HCT116 (cell line): ENCODE measurements around the gene CMPK2. TPM values are rescaled to one million over a fixed set of nuclear protein-coding genes. Genes with fewer than 3 reads are reported as not detected.

Experiments
- ATAC-seq: fragments of 200-7000 bp; cut with Tn5 transposase; 2 replicates; pipeline ENCODE4 v1.9.1; 2020; ENCODE audit warnings: mild to moderate bottlenecking, moderate library complexity
- BruUV-seq: library from RNA; stranded (reverse); fragments of 400-500 nt; replicated peaks from 2 replicates; lab custom pipeline; 2021; lab: Mats Ljungman, UMichigan
- CTCF ChIA-PET: fragments of 300-600 bp; sonication (Branson Sonifier 250); formaldehyde crosslinking; loops from one replicate; lab custom pipeline; 2021; ENCODE audit warnings: antibody characterized with exemption; lab: Charles Lee
- POLR2A ChIA-PET: fragments of 300-600, 350-600 bp; sonication (Branson Sonifier 250); formaldehyde crosslinking; loops from one replicate; lab custom pipeline; 2021; ENCODE audit warnings: antibody characterized with exemption; lab: Charles Lee
- RAD21 ChIA-PET, 2 experiments: fragments of 300-600 bp; sonication (Branson Sonifier 250); formaldehyde crosslinking; loops; one replicate each; lab custom pipeline; 2023; ENCODE audit warnings: low total read pairs in 2 of 2; ENCODE audit not compliant: uncharacterized antibody in 2 of 2, unreplicated experiment in 2 of 2, low non-redundant PET in 1 of 2; lab: Charles Lee
- DNase-seq: peaks from one replicate; pipeline ENCODE4 v3.0.0-alpha.2; 2010; ENCODE audit warnings: low read depth, low spot score
- H2AFZ ChIP-seq: fragments of 200-600 bp; shearing (Covaris generic), sonication (generic); 2 replicates; pipeline ENCODE4 v1.6.1; 2017; ENCODE audit warnings: low read depth, mixed run types, mixed read lengths, antibody characterized with exemption, low read length; ENCODE audit not compliant: poor library complexity, severe bottlenecking
- H3K27ac ChIP-seq: 2 replicates; pipeline ENCODE4 v1.5.1; 2012; ENCODE audit warnings: low read depth, low read length
- H3K27me3 ChIP-seq: fragments of 200-600 bp; sonication (generic); 2 replicates; pipeline ENCODE4 v1.6.1; 2016; ENCODE audit warnings: mixed run types, low read length, mixed read lengths; ENCODE audit not compliant: insufficient read depth
- H3K36me3 ChIP-seq, 2 experiments: fragments of 200-500 bp in 1 of 2; fragments of 200-600 bp in 1 of 2; sonication (Bioruptor generic) in 1 of 2; sonication (generic) in 1 of 2; 2 replicates each; pipeline versions ENCODE4 v1.5.1 to v1.6.1; 2014 to 2016; ENCODE audit warnings: low read length in 2 of 2, inconsistent platforms in 1 of 2, mixed read lengths in 1 of 2, mixed run types in 1 of 2; ENCODE audit not compliant: insufficient read depth in 2 of 2, control insufficient read depth in 1 of 2
- H3K4me1 ChIP-seq, 2 experiments: fragments of 200-600 bp in 1 of 2; sonication (generic) in 1 of 2; 2 replicates each; pipeline versions ENCODE4 v1.5.1 to v1.6.1; 2012 to 2017; ENCODE audit warnings: low read length in 2 of 2, inconsistent platforms in 1 of 2, mild to moderate bottlenecking in 1 of 2, mixed read lengths in 1 of 2, mixed run types in 1 of 2, moderate library complexity in 1 of 2; ENCODE audit not compliant: insufficient read depth in 2 of 2, control insufficient read depth in 1 of 2
- H3K4me2 ChIP-seq: fragments of 200-600 bp; sonication (generic); 2 replicates; pipeline ENCODE4 v1.6.1; 2017; ENCODE audit warnings: mixed run types, low read length, mixed read lengths
- H3K4me3 ChIP-seq, 2 experiments: fragments of 200-600 bp in 1 of 2; sonication (generic) in 1 of 2; replicated peaks in 1 of 2; 2 replicates each; pipeline ENCODE4 v1.5.1; 2011 to 2016; ENCODE audit warnings: low read length in 2 of 2, control low read depth in 1 of 2, low read depth in 1 of 2, mild to moderate bottlenecking in 1 of 2, mixed read lengths in 1 of 2, mixed run types in 1 of 2
- H3K79me2 ChIP-seq: fragments of 200-600 bp; sonication (generic); 2 replicates; pipeline ENCODE4 v1.6.1; 2017; ENCODE audit warnings: mild to moderate bottlenecking, mixed run types, low read length, moderate library complexity, mixed read lengths; ENCODE audit not compliant: insufficient read depth
- H3K9ac ChIP-seq: fragments of 200-600 bp; sonication (generic); 2 replicates; pipeline ENCODE4 v1.6.1; 2016; ENCODE audit warnings: low read length, mixed read lengths
- H3K9me2 ChIP-seq: fragments of 200-600 bp; sonication (generic), shearing (Covaris generic); 2 replicates; pipeline ENCODE4 v1.6.1; 2017; ENCODE audit warnings: mixed run types, mild to moderate bottlenecking, moderate library complexity; ENCODE audit not compliant: insufficient read depth
- H3K9me3 ChIP-seq, 2 experiments: fragments of 200-500 bp in 1 of 2; fragments of 200-600 bp in 1 of 2; sonication (Bioruptor generic) in 1 of 2; sonication (generic) in 1 of 2; 2 replicates each; pipeline ENCODE4 v1.6.1; 2014 to 2017; ENCODE audit warnings: low read length in 2 of 2, mixed read lengths in 2 of 2, inconsistent platforms in 1 of 2, low read depth in 1 of 2, mild to moderate bottlenecking in 1 of 2, mixed run types in 1 of 2, moderate library complexity in 1 of 2; ENCODE audit not compliant: control insufficient read depth in 1 of 2, insufficient read depth in 1 of 2
- H4K20me1 ChIP-seq: fragments of 200-600 bp; sonication (generic), shearing (Covaris generic); 2 replicates; pipeline ENCODE4 v1.6.1; 2017; ENCODE audit warnings: mixed run types, mild to moderate bottlenecking, moderate library complexity; ENCODE audit not compliant: insufficient read depth
- CBX3 ChIP-seq: IDR thresholded peaks from 2 replicates; pipeline ENCODE4 v1.6.1; 2012; ENCODE audit warnings: low read depth
- CEBPB ChIP-seq: IDR thresholded peaks from 2 replicates; pipeline ENCODE4 v1.6.1; 2012; ENCODE audit warnings: low read depth
- ELF1 ChIP-seq: IDR thresholded peaks from 2 replicates; pipeline ENCODE4 v1.6.1; 2012; ENCODE audit warnings: low read depth, borderline replicate concordance
- EZH2phosphoT487 ChIP-seq: fragments of 200-600 bp; IDR thresholded peaks from 2 replicates; pipeline ENCODE4 v1.6.1; 2018; ENCODE audit warnings: antibody characterized with exemption, borderline replicate concordance
- POLR2A ChIP-seq: IDR thresholded peaks from 2 replicates; pipeline ENCODE4 v1.7.0; 2011; ENCODE audit warnings: borderline replicate concordance; ENCODE audit not compliant: insufficient read depth, insufficient read length; ENCODE audit errors: extremely low read depth
- POLR2AphosphoS5 ChIP-seq: IDR thresholded peaks from 2 replicates; pipeline ENCODE4 v1.6.1; 2011; ENCODE audit warnings: mild to moderate bottlenecking, low read depth, low read length, moderate library complexity
- RAD21 ChIP-seq: IDR thresholded peaks from 2 replicates; pipeline ENCODE4 v1.6.1; 2012; ENCODE audit warnings: low read depth, mild to moderate bottlenecking
- SIN3A ChIP-seq: IDR thresholded peaks from 2 replicates; pipeline ENCODE4 v1.6.1; 2012; ENCODE audit warnings: low read depth
- SP1 ChIP-seq: IDR thresholded peaks from 2 replicates; pipeline ENCODE4 v1.6.1; 2012; ENCODE audit warnings: low read depth
- SRF ChIP-seq: IDR thresholded peaks from 2 replicates; pipeline ENCODE4 v1.6.1; 2012; ENCODE audit warnings: low read depth
- TCF7L2 ChIP-seq: IDR thresholded peaks from 2 replicates; pipeline ENCODE4 v1.7.0; 2011; ENCODE audit warnings: borderline replicate concordance, inconsistent platforms; ENCODE audit not compliant: insufficient read depth, insufficient read length; ENCODE audit errors: extremely low read depth
- YY1 ChIP-seq: IDR thresholded peaks from 2 replicates; pipeline ENCODE4 v1.6.1; 2011; ENCODE audit warnings: low read length, low read depth, moderate library complexity, mild to moderate bottlenecking; ENCODE audit not compliant: insufficient replicate concordance; ENCODE audit errors: extremely low read depth
- ZFX ChIP-seq: fragments of 450-650 bp; IDR thresholded peaks from 2 replicates; pipeline ENCODE4 v1.6.1; 2017
- ZNF274 ChIP-seq: fragments of 200-500 bp; sonication (Bioruptor generic); IDR thresholded peaks from 2 replicates; pipeline ENCODE4 v1.6.1; 2014; ENCODE audit warnings: mild to moderate bottlenecking, low read depth, low read length, inconsistent platforms
- intact Hi-C: fragments of 100-400 bp; cut with micrococcal nuclease; formaldehyde crosslinking; loops from 2 replicates; pipeline ENCODE4 v1.10.0; 2022
- total RNA-seq: library from RNA; stranded (reverse); gene quantifications from one replicate; pipeline ENCODE4 v1.2.1, GENCODE V29; 2021; ENCODE audit not compliant: unreplicated experiment
- TF ChIP-seq, protein P1 (sequence below), 3 experiments: fragments of 200-600 bp in 1 of 3; sonication (generic) in 1 of 3; IDR thresholded peaks in 2 of 3; conservative IDR thresholded peaks in 1 of 3; 2 replicates each; pipeline ENCODE4 v1.5.1; 2012 to 2017; ENCODE audit warnings: low read depth in 2 of 3, low read length in 2 of 3, antibody characterized with exemption in 1 of 3, borderline replicate concordance in 1 of 3, control low read depth in 1 of 3, mild to moderate bottlenecking in 1 of 3, mixed read lengths in 1 of 3, mixed run types in 1 of 3, moderate library complexity in 1 of 3; ENCODE audit not compliant: insufficient read depth in 1 of 3
- TF ChIP-seq, protein P2 (sequence below): IDR thresholded peaks from 2 replicates; pipeline ENCODE4 v1.6.1; 2012
- TF ChIP-seq, protein P3 (sequence below): IDR thresholded peaks from 2 replicates; pipeline ENCODE4 v1.6.1; 2011; ENCODE audit warnings: mild to moderate bottlenecking, low read length, moderate library complexity; ENCODE audit not compliant: insufficient replicate concordance; ENCODE audit errors: extremely low read depth
- TF ChIP-seq, protein P4 (sequence below): IDR thresholded peaks from 2 replicates; pipeline ENCODE4 v1.6.1; 2012; ENCODE audit warnings: low read depth

Gene CMPK2
- total RNA-seq, 1 experiment from 2014 or later, result 1.5 TPM

DNA sequence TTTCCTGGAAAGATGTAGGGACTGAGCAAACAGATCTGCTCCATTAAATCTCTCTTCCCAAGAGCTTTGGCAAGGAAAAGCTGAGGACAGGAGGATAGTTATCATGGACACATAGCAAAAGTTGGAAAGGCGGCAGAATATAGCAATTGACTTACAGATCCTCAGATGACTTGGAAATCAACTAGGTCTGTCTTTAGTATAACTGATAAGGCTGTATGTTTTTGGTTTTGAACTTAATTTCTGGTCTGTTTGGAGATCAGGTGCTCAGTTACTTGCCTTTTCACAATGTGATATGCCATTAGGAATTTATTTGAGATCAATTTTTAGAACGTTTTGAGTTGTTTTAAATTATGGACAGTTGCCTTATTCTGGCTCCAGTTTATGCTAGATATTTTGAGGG lies 19.8 kb upstream of the CMPK2 start:
- Histone ChIP-seq H3K79me2 (no peaks in the 10 kb centered on the region), H3K9me3 (no peaks in the 10 kb centered on the region), H2AFZ (no peak overlapping the region)
- RAD21 ChIA-PET, result no interaction called here
- no peak for DNase-seq
- TF ChIP-seq YY1 (no peak), ZNF274 (no peak), POLR2A (no peak), TCF7L2 (no peak), ELF1 (no peak), POLR2AphosphoS5 (no peak), CEBPB (no peak), SRF (no peak), SIN3A (no peak), EZH2phosphoT487 (no peak), ZFX (no peak), SP1 (no peak), CBX3 (no peak), RAD21 (no peak)
- TF ChIP-seq, protein P1, sequence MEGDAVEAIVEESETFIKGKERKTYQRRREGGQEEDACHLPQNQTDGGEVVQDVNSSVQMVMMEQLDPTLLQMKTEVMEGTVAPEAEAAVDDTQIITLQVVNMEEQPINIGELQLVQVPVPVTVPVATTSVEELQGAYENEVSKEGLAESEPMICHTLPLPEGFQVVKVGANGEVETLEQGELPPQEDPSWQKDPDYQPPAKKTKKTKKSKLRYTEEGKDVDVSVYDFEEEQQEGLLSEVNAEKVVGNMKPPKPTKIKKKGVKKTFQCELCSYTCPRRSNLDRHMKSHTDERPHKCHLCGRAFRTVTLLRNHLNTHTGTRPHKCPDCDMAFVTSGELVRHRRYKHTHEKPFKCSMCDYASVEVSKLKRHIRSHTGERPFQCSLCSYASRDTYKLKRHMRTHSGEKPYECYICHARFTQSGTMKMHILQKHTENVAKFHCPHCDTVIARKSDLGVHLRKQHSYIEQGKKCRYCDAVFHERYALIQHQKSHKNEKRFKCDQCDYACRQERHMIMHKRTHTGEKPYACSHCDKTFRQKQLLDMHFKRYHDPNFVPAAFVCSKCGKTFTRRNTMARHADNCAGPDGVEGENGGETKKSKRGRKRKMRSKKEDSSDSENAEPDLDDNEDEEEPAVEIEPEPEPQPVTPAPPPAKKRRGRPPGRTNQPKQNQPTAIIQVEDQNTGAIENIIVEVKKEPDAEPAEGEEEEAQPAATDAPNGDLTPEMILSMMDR (IDR thresholded peaks at IDR 0.05 in 2 of 3, conservative IDR thresholded peaks at IDR 0.05 in 1 of 3; ENCODE audit: borderline replicate concordance in 1 of 3, insufficient read depth in 1 of 3, low read depth in 2 of 3, low read length in 2 of 3), result no peak
- TF ChIP-seq, protein P2, sequence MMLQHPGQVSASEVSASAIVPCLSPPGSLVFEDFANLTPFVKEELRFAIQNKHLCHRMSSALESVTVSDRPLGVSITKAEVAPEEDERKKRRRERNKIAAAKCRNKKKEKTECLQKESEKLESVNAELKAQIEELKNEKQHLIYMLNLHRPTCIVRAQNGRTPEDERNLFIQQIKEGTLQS, result no peak
- TF ChIP-seq, protein P3, sequence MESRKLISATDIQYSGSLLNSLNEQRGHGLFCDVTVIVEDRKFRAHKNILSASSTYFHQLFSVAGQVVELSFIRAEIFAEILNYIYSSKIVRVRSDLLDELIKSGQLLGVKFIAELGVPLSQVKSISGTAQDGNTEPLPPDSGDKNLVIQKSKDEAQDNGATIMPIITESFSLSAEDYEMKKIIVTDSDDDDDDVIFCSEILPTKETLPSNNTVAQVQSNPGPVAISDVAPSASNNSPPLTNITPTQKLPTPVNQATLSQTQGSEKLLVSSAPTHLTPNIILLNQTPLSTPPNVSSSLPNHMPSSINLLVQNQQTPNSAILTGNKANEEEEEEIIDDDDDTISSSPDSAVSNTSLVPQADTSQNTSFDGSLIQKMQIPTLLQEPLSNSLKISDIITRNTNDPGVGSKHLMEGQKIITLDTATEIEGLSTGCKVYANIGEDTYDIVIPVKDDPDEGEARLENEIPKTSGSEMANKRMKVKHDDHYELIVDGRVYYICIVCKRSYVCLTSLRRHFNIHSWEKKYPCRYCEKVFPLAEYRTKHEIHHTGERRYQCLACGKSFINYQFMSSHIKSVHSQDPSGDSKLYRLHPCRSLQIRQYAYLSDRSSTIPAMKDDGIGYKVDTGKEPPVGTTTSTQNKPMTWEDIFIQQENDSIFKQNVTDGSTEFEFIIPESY, result no peak
- TF ChIP-seq, protein P4, sequence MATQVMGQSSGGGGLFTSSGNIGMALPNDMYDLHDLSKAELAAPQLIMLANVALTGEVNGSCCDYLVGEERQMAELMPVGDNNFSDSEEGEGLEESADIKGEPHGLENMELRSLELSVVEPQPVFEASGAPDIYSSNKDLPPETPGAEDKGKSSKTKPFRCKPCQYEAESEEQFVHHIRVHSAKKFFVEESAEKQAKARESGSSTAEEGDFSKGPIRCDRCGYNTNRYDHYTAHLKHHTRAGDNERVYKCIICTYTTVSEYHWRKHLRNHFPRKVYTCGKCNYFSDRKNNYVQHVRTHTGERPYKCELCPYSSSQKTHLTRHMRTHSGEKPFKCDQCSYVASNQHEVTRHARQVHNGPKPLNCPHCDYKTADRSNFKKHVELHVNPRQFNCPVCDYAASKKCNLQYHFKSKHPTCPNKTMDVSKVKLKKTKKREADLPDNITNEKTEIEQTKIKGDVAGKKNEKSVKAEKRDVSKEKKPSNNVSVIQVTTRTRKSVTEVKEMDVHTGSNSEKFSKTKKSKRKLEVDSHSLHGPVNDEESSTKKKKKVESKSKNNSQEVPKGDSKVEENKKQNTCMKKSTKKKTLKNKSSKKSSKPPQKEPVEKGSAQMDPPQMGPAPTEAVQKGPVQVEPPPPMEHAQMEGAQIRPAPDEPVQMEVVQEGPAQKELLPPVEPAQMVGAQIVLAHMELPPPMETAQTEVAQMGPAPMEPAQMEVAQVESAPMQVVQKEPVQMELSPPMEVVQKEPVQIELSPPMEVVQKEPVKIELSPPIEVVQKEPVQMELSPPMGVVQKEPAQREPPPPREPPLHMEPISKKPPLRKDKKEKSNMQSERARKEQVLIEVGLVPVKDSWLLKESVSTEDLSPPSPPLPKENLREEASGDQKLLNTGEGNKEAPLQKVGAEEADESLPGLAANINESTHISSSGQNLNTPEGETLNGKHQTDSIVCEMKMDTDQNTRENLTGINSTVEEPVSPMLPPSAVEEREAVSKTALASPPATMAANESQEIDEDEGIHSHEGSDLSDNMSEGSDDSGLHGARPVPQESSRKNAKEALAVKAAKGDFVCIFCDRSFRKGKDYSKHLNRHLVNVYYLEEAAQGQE, result no peak
- TF ChIP-seq, all 23 proteins: peak for 0
- H3K4me2 ChIP-seq, result no peak overlapping the region
- no peak overlapping the region for H3K9ac ChIP-seq
- no peak overlapping the region for H3K4me3 ChIP-seq
- intact Hi-C loops, result no loop called here
- no peaks in the 10 kb centered on the region for H4K20me1 ChIP-seq
- POLR2A ChIA-PET, result no interaction called here
- no TSS peak for BruUV-seq
- H3K36me3 ChIP-seq, result no peaks in the 10 kb centered on the region
- no peaks in the 10 kb centered on the region for H3K9me2 ChIP-seq
- CTCF ChIA-PET, result no interaction called here
- no peak overlapping the region for H3K27ac ChIP-seq
- H3K4me1 ChIP-seq, result no peaks in the 10 kb centered on the region
- no peak for ATAC-seq
- peaks cover 8% of the 10 kb centered on the region; the same call in 1 of the 2 replicates for H3K27me3 ChIP-seq
